ENCODE results near the gene PSMB10. TPM values are rescaled to one million over a fixed set of nuclear protein-coding genes. Genes with fewer than 3 reads are reported as not detected.

The PSMB10 gene
- total RNA-seq, 2 experiments from 2014 or later = 123 to 195 TPM

GRCh38 chr16:67963292-67963661 is 26.6 kb upstream of the PSMB10 start:
- Mint-ChIP-seq H3K9me3 (ENCODE audit: low read depth) (no peaks in the 10 kb centered on the region), H3K27me3 (no peaks in the 10 kb centered on the region), H3K27ac (no peak overlapping the region), H3K4me3 (no peak overlapping the region), H3K36me3 (ENCODE audit: low read depth) (peaks cover 9% of the 10 kb centered on the region), H3K4me1 (peaks cover 8% of the 10 kb centered on the region)
- ATAC-seq (no peak), DNase-seq (no peak)
- POLR2A ChIA-PET = no interaction called here
- CTCF ChIA-PET = interaction anchor here (1.0 to 1.3 kb wide), 3 partner anchors 21 to 54 kb away, joined by 3 read pairs; no protein-coding TSS in a partner anchor
- intact Hi-C loops (cut with DNase I, micrococcal nuclease) = no loop called here

- peaks cover 5% of the 10 kb centered on the region for H3K4me1 Mint-ChIP-seq
- DNase-seq (no peak), ATAC-seq (no peak)
- intact Hi-C loops (cut with DNase I, micrococcal nuclease) = no loop called here
- ChIA-PET CTCF (interaction anchor here (1.1 to 1.3 kb wide), 2 partner anchors 21 to 55 kb away, joined by 3 read pairs; no protein-coding TSS in a partner anchor), POLR2A (no interaction called here)
- no peaks in the 10 kb centered on the region for H3K27me3 Mint-ChIP-seq
- no peaks in the 10 kb centered on the region for H3K9me3 Mint-ChIP-seq (ENCODE audit: low read depth)
- H3K4me3 Mint-ChIP-seq = no peak overlapping the region
- peaks cover 9% of the 10 kb centered on the region for H3K36me3 Mint-ChIP-seq (ENCODE audit: low read depth)
- H3K27ac Mint-ChIP-seq = no peak overlapping the region
Observed at GRCh38 chr16:67962135-67962534, 25.5 kb upstream of the PSMB10 start.

GRCh38 chr16:67961551-67961957 is 24.9 kb upstream of the PSMB10 start:
- Mint-ChIP-seq H3K27me3 (no peaks in the 10 kb centered on the region), H3K36me3 (ENCODE audit: low read depth) (peaks cover 9% of the 10 kb centered on the region), H3K27ac (no peak overlapping the region), H3K4me3 (no peak overlapping the region), H3K4me1 (peaks cover under 1% of the 10 kb centered on the region), H3K9me3 (ENCODE audit: low read depth) (no peaks in the 10 kb centered on the region)
- intact Hi-C loops (cut with DNase I, micrococcal nuclease) = no loop called here
- ChIA-PET CTCF (interaction anchor here (0.6 to 2.3 kb wide), 2 partner anchors 20 to 1969 kb away, joined by 4 to 5 read pairs; no protein-coding TSS in a partner anchor), POLR2A (no interaction called here)
- ATAC-seq (no peak), DNase-seq (no peak)

- ATAC-seq (no peak), DNase-seq (no peak)
- Mint-ChIP-seq H3K27me3 (no peaks in the 10 kb centered on the region), H3K9me3 (ENCODE audit: low read depth) (no peaks in the 10 kb centered on the region), H3K27ac (no peak overlapping the region), H3K36me3 (ENCODE audit: low read depth) (peaks cover 9% of the 10 kb centered on the region), H3K4me3 (no peak overlapping the region), H3K4me1 (no peaks in the 10 kb centered on the region)
- intact Hi-C loops (cut with DNase I, micrococcal nuclease) = no loop called here
- CTCF ChIA-PET = interaction anchor here (1.1 to 2.3 kb wide), 2 partner anchors 18 to 439 kb away, joined by 3 to 5 read pairs; no protein-coding TSS in a partner anchor
- POLR2A ChIA-PET = interaction anchor here (0.6 kb wide), 1 partner anchor 401 kb away, joined by 3 read pairs; no protein-coding TSS in a partner anchor
Observed at GRCh38 chr16:67959536-67960329, 23.1 kb upstream of the PSMB10 start.

GRCh38 chr16:67957622-67958021 is 21.0 kb upstream of the PSMB10 start:
- ATAC-seq (no peak), DNase-seq (no peak)
- Mint-ChIP-seq H3K36me3 (ENCODE audit: low read depth) (peaks cover 9% of the 10 kb centered on the region), H3K27me3 (no peaks in the 10 kb centered on the region), H3K9me3 (ENCODE audit: low read depth) (no peaks in the 10 kb centered on the region), H3K4me3 (no peak overlapping the region), H3K27ac (no peak overlapping the region), H3K4me1 (no peaks in the 10 kb centered on the region)
- CTCF ChIA-PET = interaction anchor here (1.0 kb wide), 1 partner anchor 16 kb away, joined by 3 read pairs; no protein-coding TSS in a partner anchor
- intact Hi-C loops (cut with DNase I, micrococcal nuclease) = no loop called here
- POLR2A ChIA-PET = no interaction called here

- intact Hi-C loops (cut with DNase I, micrococcal nuclease) = no loop called here
- no peak overlapping the region for H3K4me3 Mint-ChIP-seq
- no peak for ATAC-seq
- peaks cover 3% of the 10 kb centered on the region for H3K36me3 Mint-ChIP-seq (ENCODE audit: low read depth)
- POLR2A ChIA-PET = no interaction called here
- no peaks in the 10 kb centered on the region for H3K9me3 Mint-ChIP-seq (ENCODE audit: low read depth)
- CTCF ChIA-PET = no interaction called here
- H3K27me3 Mint-ChIP-seq = no peaks in the 10 kb centered on the region
- no peaks in the 10 kb centered on the region for H3K4me1 Mint-ChIP-seq
- no peak overlapping the region for H3K27ac Mint-ChIP-seq
- no peak for DNase-seq
Observed at GRCh38 chr16:67954421-67955196, 18.0 kb upstream of the PSMB10 start.

- ATAC-seq = no peak
- ChIA-PET POLR2A (no interaction called here), CTCF (interaction anchor here (0.6 kb wide), 1 partner anchor 132 kb away, joined by 3 read pairs; no protein-coding TSS in a partner anchor)
- intact Hi-C loops (cut with DNase I, micrococcal nuclease) = no loop called here
- no peak for DNase-seq
- Mint-ChIP-seq H3K36me3 (ENCODE audit: low read depth) (peaks cover 3% of the 10 kb centered on the region), H3K27ac (no peak overlapping the region), H3K4me3 (no peak overlapping the region), H3K27me3 (no peaks in the 10 kb centered on the region), H3K9me3 (ENCODE audit: low read depth) (no peaks in the 10 kb centered on the region), H3K4me1 (no peaks in the 10 kb centered on the region)
Observed at GRCh38 chr16:67953641-67954375, 17.2 kb upstream of the PSMB10 start.

- Mint-ChIP-seq H3K4me3 (no peak overlapping the region), H3K4me1 (no peaks in the 10 kb centered on the region), H3K27ac (no peak overlapping the region), H3K27me3 (no peaks in the 10 kb centered on the region), H3K36me3 (ENCODE audit: low read depth) (peaks cover 3% of the 10 kb centered on the region), H3K9me3 (ENCODE audit: low read depth) (no peaks in the 10 kb centered on the region)
- DNase-seq = no peak
- ChIA-PET CTCF (no interaction called here), POLR2A (interaction anchor here (0.6 kb wide), 1 partner anchor 97 kb away, joined by 3 read pairs; no protein-coding TSS in a partner anchor)
- intact Hi-C loops (cut with DNase I, micrococcal nuclease) = no loop called here
- ATAC-seq = no peak
Observed at GRCh38 chr16:67951485-67951884, 14.8 kb upstream of the PSMB10 start.

GRCh38 chr16:67950335-67950843 is 13.7 kb upstream of the PSMB10 start:
- POLR2A ChIA-PET = interaction anchor here (0.9 kb wide), 1 partner anchor 11 kb away, joined by 4 read pairs; no protein-coding TSS in a partner anchor
- no peak overlapping the region for H3K4me3 Mint-ChIP-seq
- CTCF ChIA-PET = interaction anchor here (0.6 kb wide), 1 partner anchor 403 kb away, joined by 3 read pairs; no protein-coding TSS in a partner anchor

GRCh38 chr16:67949645-67950044 is 13.0 kb upstream of the PSMB10 start:
- POLR2A ChIA-PET = interaction anchor here (0.9 kb wide), 1 partner anchor 10 kb away, joined by 4 read pairs; no protein-coding TSS in a partner anchor
- Mint-ChIP-seq H3K4me3 (no peak overlapping the region), H3K36me3 (ENCODE audit: low read depth) (peaks cover 9% of the 10 kb centered on the region), H3K9me3 (ENCODE audit: low read depth) (no peaks in the 10 kb centered on the region), H3K27me3 (no peaks in the 10 kb centered on the region), H3K27ac (no peak overlapping the region), H3K4me1 (no peaks in the 10 kb centered on the region)
- DNase-seq = no peak
- CTCF ChIA-PET = interaction anchor here (0.7 kb wide), 1 partner anchor 16 kb away, joined by 3 read pairs; no protein-coding TSS in a partner anchor
- no peak for ATAC-seq
- intact Hi-C loops (cut with DNase I, micrococcal nuclease) = no loop called here

More at GRCh38 chr16:67950335-67950843, 13.7 kb upstream of the PSMB10 start:
- ATAC-seq (no peak), DNase-seq (no peak)
- H3K27ac Mint-ChIP-seq = no peak overlapping the region
- H3K9me3 Mint-ChIP-seq (ENCODE audit: low read depth) = no peaks in the 10 kb centered on the region
- H3K27me3 Mint-ChIP-seq = no peaks in the 10 kb centered on the region
- peaks cover 9% of the 10 kb centered on the region for H3K36me3 Mint-ChIP-seq (ENCODE audit: low read depth)
- intact Hi-C loops (cut with DNase I, micrococcal nuclease) = no loop called here
- H3K4me1 Mint-ChIP-seq = no peaks in the 10 kb centered on the region

GRCh38 chr16:67948015-67948414 is 11.4 kb upstream of the PSMB10 start:
- Mint-ChIP-seq H3K27me3 (no peaks in the 10 kb centered on the region), H3K4me3 (no peak overlapping the region), H3K27ac (no peak overlapping the region), H3K36me3 (ENCODE audit: low read depth) (peaks cover 9% of the 10 kb centered on the region), H3K9me3 (ENCODE audit: low read depth) (no peaks in the 10 kb centered on the region), H3K4me1 (no peaks in the 10 kb centered on the region)
- ChIA-PET CTCF (no interaction called here), POLR2A (no interaction called here)
- ATAC-seq (no peak), DNase-seq (peak; percentile 7)
- intact Hi-C loops (cut with DNase I, micrococcal nuclease) = no loop called here
